Measurements from ENCODE around the gene IQSEC2.

The IQSEC2 gene

DNA sequence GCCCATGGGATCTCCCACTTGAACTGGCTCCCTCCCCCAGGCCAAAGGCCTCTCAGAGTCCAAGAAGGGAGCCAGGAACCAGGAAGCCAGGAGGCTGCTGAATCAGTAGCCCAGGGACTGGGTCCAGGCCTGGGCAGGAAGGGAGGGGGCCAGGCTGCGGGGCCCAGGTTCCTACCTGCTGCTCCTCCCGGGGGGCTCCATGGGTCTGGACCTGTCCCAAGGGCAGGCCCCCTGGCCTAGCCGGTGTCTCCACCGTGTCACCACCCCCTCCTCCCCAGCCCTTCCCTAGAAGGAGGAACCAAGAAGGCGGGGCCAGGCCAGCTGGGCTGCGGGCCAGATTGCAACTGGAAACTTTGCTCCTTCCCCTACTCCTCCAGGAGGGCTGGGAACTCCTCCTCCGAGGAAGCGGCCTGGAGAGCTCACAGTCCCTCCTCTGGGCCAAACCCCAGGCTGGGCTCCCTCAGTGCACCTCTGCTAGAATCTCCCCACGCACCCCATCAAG, at the start of gene IQSEC2:
Gene IQSEC2, minus strand, starts transcription at position 264 of the 502 bp plus-strand sequence.
- peak; percentile 3 for DNase-seq

GRCh38 chrX:53330331-53330730, 48.9 kb upstream of the IQSEC2 start:
- no peak for DNase-seq

GRCh38 chrX:53324803-53325202, 43.4 kb upstream of the IQSEC2 start:
- no peak for DNase-seq

DNA sequence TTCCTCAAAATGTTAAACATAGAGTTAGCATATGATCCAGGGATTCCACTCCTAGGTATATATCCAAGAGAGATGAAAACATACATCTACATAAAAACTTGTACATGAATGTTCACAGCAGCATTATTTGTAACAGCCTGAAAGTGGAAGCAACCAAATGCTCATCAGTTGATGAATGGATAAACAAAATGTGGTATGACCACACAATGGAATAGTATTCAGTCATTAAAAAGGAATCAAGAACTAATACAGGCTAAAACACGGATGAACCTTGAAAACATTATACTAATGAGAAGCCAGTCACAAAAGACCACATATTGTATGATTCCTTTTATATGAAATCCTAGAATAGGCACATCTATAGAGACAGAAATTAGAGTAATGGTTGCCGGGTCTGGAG, 42.7 kb upstream of the IQSEC2 start:
- no peak for DNase-seq

DNA sequence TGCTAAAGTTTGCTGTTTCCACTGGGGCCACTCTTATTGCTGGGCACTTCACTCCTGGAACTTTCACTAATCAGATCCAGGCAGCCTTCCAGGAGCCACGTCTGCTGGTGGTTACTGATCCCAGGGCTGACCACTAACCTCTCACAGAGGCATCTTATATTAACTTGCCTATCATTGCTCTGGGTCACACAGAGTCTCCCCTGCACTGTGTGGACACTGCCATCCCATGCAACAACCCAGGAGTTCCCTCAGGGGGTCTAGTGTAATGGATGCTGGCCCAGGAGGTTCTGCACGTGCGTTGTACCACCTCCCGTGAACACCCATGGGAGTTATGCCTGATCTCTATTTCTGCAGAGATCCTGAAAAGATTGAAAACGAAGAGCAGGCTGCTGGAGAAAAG, 41.8 kb upstream of the IQSEC2 start:
- no peak for DNase-seq

GRCh38 chrX:53321943-53322497, 40.6 kb upstream of the IQSEC2 start:
- no peak for DNase-seq

- DNase-seq = no peak
These were observed 40.0 kb upstream of the IQSEC2 start for GRCh38 chrX:53321230-53321942.

DNA sequence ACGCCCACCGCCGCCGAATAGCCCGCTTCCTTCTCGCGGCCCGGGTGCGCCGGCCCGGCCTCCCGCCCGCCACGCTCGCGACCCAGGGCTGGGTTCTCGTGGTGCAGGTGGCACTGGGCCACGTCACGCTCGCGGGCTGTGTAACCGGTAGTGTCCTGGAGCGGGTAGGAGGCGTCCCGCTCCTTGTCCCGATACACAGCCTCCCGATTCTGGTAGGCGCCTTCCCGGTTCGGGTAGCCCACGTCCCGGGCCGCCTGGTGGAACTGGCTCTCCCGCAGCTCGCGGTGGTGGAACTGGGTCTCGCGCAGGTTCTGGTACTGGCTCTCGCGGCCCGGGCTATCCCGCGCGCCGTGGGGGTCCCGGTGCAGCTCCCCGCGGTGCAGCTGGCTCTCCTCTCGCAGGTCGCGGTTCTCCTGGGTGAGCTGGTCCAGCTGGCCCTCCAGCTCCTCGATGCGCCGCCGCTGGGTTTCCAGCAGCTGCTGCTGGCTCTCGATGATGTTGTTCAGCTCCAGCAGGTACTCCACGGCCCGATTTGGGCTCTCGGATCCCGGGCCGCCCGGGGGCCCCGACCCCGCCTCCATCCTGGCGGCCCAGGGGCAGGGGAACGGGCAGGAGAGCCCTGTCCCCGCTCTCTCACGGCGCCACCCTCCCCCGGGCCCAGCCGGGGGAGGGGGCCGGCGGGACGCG, 39.3 kb upstream of the IQSEC2 start:
- DNase-seq = no peak

DNA sequence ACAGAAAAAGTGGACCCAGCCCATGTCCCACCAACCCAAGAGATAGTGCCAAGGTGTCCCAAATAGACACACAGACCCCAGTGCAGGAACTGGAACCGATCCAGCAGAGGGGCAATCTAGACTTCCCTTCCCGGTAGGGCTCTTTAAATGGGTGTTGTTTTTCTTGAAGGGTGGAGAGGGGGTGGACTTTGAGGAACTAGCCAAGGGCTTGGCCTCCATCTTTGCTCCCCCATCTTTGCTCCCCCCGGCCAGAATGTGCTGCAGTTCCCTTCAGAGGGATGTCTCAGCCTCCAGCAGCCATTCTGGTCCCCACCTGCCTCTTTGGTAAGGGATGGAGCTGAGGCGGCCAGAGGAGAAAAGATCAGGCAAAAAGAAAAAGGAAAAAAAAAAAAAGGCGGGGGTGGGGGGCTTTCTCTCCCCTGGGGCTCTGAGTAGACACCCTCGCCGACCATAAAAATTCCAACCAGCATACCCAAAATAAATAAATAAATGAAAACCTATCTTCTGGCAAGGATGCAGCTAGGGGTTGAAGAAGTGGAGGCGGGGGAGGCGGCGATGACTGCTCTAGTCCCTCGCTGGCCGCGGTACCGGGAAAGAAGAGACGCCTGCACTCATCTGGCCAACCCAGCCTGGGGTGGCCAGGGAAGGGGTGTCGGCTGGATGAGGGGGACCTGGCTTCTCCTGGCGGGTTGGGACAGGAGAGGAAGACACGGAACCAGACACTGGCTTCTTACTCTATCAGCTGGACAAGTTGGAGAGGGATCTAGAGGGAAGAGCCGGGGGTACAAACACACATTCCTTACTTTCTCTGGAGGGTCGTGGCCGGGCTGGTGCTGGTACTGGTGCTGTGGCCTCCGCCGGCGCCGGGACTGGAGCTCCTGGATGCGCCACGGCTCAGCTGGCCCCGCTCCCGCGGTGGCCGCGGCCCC, 38.5 kb upstream of the IQSEC2 start:
- no peak for DNase-seq

GRCh38 chrX:53318766-53319353, 37.5 kb upstream of the IQSEC2 start:
- DNase-seq = no peak

DNA sequence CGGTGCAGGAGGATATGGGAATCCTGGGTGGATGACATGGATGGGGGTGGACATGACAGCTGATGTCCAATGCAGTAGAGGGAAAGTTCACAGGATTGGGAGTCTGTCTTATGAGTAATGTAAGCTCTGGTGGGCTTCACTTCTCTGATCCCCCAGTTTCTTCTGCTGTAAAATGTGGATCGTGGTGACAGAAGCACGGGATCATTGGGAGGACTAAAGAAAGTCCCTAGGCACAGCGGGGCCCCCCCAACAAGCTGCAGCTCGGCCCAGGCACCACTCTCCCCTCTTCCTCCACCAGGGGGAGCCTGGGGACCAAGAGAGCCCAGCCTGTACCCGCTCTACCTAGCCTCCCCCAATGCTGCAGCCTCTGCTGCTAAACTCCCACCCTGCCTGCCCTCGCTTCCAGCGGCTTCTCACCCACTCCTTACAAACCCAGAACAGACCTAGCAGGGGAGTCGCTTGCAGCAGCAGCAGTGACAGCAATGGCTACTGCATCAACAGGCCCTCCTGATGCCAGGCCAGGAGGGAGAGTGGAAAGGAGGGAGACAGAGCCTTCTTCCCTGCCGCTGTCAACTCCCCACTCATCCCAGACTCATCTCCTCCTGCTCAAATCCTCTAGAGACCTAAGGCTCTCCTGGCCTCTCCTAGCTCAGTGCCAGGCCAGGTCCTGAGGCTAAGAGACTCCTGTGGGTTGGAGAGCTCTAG, 36.1 kb upstream of the IQSEC2 start:
- no peak for DNase-seq

GRCh38 chrX:53316860-53317237, 35.5 kb upstream of the IQSEC2 start:
- DNase-seq = no peak

DNA sequence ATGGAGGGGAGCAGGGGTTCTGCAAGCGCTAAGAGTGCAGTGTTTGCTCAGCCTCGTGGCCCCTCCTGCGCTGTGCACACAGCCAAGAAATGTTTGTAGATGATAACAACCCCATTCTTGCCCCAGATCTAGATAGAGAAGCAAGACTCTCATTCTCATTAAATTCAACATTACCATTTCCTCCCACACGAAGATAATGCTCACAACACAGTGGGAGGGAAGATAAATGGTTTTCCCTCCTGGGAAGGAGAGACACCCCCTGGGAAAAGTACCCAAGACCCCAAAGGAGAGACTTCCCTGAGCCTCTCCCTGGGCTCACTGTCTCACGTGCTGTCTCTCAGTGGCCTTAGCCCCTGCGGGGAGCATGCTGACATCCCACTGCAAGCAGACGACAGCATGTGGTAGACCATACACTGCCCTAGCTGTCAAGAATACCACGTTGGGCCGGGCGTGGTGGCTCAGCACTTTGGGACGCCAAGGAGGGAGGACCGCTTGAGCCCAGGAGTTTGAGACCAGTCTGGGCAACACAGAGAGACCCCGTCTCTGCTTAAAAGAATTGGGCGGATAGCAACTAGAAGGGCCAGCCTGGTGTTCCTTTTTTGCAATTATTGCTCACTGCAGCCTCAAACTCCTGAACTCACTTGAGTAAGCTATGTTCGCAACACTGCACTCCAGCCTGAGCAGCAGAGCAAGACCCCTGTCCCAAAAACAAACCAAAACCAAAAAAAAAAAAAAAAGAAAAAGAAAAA, 34.9 kb upstream of the IQSEC2 start:
- no peak for DNase-seq

GRCh38 chrX:53313728-53314105, 32.3 kb upstream of the IQSEC2 start:
- DNase-seq = no peak

DNA sequence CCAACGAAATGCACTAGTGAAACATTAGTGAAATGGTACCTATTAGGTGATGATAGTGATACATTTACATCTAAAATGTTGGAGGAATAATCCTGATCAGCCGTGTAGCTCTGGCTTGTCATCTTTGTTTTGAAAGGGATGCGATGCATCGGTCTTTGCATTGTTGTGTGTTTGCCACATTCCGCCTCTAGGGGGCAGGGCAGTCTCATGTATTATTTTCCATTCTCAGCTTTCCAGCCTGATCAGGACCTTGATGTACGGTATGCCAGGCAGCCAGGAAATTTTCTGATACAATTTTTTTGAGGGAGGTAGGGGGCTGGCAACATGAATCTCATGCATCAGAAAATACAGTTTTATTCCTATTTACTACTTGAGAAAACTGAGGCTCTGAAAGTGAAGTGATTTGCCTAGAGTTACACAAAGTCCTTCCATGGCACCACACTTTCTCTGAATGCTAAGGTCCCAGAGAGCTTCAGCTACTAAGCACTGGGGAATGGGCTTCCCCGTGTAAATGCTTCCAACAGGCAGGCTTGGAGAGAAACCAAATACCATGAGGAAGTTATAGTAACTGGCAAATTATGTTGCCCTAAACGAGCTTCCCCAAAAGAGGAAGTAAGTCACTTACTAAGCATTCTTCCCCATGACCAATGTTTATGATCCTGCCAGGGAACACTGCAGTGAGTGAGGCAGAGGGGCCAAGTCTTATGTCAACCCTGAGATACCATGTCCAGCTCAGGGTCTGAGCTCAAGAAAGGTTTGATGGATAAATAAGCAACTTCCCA, 31.8 kb upstream of the IQSEC2 start:
- DNase-seq = peak; percentile 4

DNA sequence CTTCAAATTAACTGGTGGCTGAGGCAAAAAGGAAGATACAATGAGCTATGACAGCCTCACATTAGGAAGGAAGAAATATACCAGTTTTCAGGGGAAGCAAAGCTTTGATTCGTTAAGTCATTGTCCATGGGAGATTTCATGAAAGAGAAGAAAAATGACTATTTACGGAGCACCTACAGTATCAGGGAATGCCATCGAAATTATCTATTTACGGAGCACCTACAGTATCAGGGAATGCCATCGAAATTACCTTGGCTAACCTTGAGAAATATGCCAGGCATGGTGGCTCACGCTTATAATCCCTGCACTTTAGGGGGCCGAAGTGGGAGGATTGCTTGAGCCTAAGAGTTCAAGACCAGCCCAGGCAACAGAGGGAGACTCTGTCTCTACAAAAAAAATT, 28.5 kb upstream of the IQSEC2 start:
- DNase-seq = no peak

GRCh38 chrX:53308836-53309235, 27.5 kb upstream of the IQSEC2 start:
- no peak for DNase-seq

DNA sequence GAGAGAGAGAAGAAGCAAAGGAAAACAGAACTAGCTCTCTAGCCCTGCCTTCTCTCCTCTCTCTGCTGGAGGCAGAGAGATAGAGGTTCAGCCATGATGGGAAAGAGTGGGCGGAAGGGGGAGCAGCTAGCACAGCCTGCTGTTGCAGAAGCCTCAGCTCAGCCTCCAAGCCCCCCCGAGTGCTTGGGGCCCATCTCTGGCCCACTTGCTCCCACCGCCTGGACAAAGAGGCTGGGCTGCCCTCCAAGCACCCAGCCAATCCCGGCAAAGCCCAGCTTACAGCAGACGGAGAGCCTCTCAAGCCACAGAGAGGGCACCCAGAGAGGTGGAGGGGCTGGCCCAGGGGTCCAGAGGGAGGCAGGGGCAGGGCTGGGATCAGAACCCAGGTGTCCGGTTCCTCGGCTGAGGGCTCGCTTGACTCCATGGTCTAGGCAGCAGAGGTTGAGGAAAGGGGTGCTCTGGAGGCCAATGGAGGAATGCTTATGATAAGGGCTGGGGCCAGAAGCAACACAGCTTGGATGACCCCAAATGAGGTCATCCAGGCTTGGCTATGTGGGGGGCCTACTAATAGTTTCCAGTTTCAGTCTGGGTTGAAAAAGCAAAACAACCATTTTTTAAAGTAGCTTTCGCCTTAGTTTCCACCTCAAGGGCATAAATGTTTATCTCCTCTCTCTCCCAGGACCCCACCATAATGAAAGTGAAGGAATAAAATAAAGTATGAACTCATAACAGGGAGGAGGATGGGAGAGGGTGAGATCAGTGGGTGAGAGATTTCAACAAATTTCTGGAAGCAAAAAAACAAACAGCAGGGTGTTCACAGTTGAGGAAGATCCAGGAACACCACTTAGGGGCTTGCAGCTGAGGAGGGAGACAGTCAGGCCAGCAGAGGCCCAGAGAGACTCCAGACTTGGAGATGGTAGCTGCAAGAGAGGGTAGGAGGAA, 24.9 kb upstream of the IQSEC2 start:
- no peak for DNase-seq

All from NCI-H2029 treated with DMSO at 0.1 percent for 48 hours (cell line).